Activated CD4-positive, alpha-beta T cell treated with anti-CD3 and anti-CD28 coated beads, Interleukin-2, Interleukin-4, amounts not matched to agents 100 ng/mL and 50 ng/mL, durations not matched to agents 16 hours and 8 hours (primary cell): ENCODE data around the gene NOM1.
"Not testable (repeated sequence)": the region's sequence is repeated elsewhere in the genome, so short reads cannot be mapped to it uniquely, and the experiment has no call there.

Experiments
- DNase-seq: peaks from one replicate; pipeline ENCODE4 v3.0.0-alpha.2; 2020; ENCODE audit warnings: low spot score

NOM1 gene

DNA sequence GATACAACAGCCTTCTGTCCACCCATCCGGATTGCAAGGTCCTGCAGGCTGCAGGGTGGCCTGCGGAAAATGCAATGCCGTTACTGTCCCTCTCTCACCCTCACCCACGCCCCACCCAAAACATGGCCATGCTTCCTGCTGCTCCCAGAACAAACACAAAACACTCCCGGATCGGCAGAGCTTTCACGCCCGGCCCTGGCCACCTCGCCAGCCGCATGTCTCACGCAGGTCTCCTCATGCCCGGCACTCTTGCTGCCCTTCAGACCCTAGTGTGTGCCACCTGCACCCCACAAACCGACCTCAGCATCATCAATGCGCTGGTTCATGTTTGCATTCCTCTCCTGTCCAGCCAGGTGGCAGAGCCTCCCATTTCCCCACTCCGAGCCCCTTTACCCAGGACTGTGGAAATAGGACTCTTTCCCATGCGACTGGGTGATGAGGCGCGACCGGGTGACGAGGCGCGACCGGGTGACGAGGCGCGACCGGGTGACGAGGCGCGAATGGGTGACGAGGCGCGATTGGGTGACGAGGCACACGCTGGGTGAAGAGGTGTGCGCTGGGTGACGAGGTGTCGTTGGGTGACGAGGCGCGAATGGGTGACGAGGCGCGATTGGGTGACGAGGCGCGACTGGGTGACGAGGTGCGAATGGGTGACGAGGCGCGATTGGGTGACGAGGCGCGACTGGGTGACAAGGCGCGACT, 8.9 kb upstream of the NOM1 start:
- DNase-seq, result no peak

DNA sequence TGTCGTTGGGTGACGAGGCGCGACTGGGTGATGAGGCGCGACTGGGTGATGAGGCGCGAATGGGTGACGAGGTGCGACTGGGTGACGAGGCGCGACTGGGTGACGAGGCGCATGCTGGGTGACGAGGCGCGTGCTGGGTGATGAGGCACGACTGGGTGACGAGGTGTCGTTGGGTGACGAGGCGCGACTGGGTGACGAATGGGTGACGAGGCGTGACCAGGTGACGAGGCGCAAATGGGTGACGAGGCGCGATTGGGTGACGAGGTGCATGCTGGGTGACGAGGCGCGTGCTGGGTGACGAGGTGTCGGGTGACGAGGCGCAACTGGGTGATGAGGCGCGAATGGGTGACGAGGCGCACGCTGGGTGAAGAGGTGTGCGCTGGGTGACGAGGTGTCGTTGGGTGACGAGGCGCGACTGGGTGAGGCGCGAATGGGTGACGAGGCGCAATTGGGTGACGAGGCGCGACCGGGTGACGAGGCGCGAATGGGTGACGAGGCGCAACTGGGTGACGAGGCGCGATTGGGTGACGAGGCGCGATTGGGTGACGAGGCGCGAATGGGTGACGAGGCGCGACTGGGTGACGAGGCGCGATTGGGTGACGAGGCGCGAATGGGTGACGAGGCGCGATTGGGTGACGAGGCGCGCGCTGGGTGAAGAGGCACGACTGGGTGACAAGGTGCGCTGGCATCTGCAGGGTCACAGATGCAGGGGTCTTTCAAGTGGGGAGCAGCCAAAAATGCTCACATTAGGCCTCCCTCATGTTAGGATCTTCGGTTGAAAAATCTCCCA, 7.9 kb upstream of the NOM1 start:
- no peak for DNase-seq

DNA sequence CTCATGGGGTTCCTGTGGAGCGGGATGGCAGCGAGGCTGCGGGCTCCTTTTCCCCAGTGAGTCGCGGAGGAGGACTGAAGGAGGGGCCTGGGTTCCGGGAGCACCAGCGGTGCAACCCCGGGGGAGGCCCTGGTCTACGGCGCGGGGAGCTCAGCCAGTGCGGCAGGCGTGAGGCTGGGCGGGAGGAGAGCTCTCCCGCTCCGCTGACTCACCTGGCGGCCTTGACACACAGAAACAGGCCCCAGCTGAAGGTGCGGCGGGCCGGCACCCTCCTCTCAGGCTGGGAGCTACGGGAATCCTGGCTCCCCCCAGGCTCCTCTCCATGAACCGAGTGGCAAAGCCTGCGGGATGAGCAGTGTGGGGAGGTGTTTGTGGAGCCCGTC, 6.8 kb upstream of the NOM1 start:
- no peak for DNase-seq

DNA sequence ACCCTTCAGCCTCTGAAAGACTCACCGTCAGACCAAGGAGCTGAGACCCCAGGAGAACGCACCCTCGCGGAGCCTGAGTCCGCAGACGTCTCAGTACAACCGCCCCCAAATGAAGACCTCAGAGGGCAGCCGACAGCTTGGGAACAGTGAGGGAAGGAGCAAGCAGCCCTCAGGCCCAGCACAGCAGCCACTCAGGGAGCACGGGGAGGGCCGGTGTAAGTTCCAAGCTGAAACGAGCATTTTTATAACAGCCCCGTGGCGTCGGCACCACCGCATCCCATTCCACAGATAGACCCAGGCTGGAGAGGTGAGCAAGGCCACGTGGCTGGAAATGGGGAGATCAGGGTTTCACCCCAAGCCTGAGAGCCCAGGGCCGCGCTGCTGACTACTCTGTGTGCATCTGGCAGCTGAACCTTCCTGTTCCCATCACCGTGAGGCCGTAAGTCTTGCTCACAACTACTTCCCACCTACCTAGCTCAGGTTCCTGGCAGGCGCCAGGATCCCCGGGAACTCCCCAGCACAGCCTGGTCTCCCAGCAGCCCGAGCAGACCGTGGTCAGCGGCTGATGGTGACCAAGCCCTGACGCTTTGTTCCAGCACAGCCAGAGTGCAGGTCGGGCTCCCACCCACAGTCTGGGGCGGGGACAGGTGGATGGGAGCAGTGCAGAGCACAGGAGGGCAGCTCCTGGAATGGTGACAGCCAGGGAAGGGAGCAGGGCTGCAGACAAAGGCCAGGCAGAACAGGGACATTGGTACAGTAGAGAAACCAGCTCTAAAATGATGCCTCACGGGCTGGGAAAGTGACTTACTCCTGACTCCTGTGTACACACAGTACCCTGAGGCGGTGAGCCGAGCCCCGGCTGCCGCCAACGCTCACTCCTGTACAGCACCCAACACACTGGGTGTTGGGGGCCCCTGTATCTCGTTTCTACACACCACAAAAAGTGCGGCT, 6.1 kb upstream of the NOM1 start:
- no peak for DNase-seq

DNA sequence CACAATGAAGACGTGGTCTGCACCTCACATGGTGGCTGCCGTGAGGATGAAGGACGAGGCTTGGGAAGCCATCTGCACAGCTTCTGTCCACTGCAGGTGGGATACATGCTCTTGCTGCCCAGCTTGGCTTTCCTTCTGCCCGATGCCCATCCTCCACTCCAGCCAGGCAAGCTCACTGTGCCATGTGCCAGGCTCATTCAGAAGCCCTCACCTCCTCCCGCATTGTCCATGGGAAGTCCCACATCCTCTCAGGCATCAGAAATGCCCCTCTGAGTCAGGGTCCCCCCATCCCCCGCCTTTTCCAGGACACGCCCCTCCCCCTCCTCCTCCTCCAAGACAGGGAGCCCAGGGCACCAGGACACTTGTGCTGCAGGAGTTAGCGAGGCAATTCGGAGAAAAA, 4.6 kb upstream of the NOM1 start:
- DNase-seq, result no peak

DNA sequence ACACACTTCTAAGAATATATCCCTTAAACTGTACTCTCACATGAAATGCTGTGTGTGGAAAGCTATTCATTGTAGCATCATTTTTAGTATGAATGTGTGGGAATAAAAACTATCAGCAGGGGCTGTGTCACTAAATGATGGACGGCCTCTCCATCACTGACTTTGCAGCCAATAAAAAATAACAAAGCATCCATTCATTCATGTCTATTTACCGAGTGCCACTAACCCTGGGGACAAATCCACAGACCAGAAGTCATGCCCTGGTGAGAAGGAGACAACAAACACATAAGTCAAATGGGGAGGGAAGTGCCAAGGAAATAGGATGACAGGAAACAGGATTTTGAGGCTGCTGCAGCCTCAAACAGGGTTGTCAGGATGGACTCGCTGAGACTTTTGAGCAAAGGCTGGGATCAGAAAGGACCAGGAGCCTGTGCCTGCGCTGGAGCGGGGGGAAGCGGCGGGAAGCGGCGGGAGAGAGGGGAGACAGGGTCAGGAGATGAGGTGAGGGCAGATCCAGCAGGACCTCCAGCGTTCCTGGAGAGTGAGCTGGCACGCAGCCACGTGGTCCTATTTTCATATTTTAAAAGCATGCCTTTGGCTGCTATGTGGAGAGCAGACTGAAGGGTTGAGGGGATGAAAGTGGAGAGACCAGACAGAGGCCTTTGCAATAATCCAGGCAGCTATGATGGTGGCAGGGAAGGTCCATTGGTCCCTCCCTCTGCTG, 2.2 kb upstream of the NOM1 start:
- DNase-seq, result no peak

DNA sequence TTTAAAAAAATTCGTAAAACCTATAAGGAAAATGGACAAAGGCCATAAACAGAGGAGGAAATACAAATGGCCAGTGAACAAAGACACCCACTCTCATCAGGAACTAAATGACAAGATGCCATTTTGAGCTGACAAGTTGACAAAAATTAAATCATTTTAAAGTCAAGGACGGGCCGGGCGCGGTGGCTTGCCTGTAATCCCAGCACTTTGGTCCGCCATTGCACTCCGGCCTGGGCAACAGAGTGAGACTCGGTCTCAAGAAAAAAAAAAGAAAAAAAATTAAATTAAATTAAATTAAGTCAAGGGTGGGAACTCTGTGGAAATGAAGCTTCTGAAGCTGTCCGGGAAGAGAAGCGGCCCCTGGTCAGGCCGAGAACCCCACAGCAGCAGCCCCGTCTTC, 1.2 kb upstream of the NOM1 start:
- no peak for DNase-seq

DNA sequence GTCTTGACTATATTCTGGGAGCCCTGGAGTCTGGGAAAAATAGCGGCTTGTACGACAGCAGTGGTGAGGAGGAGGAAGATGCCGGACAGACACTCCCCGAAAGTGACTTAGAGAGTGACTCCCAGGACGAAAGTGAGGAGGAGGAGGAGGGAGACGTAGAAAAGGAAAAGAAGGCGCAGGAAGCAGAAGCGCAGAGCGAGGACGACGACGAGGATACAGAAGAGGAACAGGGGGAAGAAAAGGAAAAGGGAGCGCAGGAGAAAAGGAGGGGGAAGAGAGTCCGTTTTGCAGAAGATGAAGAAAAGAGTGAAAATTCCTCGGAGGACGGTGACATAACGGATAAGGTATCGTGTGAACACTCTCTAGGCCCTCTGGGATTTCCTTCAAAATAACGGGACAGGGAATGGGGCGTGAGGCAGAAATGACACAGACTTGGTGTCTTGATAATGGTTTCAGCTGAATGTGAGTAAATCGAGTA, 908 bp downstream of the NOM1 start:
- DNase-seq, result no peak

DNA sequence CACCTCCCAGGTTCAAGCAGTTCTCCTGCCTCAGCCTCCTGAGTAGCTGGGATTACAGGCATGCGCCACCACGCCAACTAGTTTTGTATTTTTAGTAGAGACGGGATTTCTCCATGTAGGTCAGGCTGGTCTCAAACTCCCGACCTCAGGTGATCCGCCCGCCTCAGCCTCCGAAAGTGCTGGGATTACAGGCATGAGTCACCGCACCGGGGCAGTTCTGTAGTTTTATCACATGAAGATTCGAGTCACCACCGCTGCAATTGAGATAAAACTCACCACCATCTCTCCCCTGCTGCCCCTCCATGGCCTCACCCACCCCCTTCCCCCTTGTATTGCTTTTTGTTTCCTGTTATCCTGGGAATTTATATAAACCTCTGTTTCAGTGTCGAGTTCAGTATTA, 3.7 kb downstream of the NOM1 start:
- not testable (repeated sequence) for DNase-seq

DNA sequence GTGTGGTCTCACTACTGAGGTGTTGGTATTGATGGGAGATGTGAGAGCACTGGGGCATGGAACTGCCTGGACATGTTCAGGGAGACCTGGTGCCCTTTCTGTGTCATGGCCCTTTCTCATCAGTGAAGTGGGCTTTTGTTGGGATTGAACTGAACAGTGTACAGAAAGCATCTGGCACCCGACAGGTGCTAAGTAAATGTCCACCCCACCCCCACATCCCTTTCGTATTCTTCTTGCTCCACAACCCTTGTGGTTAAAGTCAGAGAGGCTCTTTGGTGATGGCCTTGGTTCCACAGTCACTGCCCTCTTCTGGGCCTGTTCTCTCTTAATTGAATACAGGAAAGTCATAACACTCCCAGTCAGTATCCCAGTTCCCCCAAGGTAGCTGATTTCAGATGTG, 5.4 kb downstream of the NOM1 start:
- DNase-seq, result no peak

DNA sequence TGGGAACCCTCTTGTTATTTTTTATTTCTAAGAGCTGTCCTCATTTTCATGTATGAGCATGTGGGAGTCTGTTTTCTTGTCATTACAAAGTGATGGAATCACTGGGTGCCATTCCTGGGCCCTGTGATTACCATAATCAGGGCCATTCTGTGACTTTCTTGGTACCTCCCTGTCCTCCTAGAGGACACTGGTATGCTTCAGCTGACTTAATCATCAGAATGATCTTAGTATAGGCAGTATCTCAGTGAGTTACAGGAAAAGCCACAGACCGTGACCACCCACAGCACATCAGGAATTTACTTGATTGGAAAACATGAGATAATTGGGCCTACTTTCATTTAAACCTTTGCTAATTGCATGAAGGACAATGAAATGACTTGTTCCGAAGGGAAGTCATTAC, 7.2 kb downstream of the NOM1 start:
- DNase-seq, result no peak

DNA sequence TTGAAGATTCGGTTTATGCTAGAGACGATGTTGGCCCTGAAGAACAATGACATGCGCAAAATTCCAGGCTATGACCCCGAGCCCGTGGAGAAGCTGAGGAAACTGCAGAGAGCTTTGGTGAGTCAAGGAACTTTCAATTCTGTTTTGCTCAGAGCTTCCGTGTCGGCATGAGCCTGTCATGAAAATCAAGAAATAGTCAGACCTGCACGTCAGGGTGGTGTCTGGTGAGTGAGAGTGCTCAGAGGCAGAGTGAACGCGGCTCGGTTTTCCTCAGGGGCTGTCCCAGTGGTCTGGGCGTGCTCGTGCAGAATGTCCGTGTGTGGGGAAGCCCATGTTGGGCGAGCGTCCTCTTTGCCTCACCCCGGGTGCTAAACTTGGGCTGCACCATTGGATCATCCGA, 12.6 kb downstream of the NOM1 start:
- DNase-seq, result no peak

DNA sequence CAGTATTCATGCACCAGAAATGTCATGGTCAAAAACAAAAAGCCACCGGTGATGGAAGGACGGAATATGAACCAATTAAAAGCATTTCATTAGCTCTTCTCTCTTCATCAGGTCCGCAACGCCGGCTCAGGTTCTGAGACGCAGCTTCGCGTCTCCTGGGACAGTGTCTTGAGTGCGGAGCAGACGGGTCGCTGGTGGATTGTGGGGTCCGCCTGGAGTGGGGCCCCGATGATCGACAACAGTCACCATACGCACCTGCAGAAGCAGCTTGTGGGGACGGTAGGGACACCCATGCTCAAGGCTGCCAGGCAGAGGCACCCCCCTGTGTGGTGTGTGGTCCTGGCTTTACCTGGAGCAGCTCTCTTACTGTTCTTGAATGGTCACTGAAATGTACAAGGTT, 13.4 kb downstream of the NOM1 start:
- DNase-seq, result no peak

DNA sequence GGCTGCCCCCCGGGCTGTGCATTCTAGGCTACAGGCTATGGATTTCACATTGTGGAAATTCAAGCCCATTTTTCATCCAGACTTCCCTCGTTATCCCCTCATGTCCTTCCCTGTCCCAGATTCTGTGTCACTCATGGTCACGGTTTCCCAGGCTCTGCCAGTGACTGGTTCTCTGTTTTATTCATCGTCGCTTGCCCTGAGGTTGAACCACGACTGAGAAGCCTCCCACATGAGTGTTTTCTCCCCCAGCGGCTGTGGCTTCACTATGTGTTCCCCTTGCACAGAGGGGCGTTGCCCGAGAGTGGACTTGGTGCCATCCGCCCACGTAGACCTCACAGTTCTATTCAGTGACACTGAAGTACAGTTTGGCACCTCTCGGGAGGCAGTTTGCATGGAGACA, 14.0 kb downstream of the NOM1 start:
- DNase-seq, result no peak

DNA sequence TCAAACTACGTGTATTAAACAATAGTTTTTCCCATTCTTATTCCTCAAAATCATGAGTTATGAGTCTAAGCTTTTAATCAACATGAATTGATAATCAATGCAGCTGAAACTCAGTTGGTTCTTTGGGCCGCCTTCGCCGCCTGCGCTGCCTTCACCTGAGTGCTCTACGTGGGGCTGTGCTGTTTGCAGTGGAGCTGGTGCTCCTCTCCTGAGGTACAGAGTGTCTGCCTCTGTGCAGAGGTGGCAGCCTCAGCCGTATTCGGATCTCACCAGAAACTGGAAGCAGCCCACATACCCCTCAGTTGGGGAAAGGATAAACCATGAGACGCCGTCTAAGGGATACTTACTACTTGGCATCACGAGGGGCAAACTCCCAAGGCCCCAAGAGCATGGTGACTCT, 15.5 kb downstream of the NOM1 start:
- DNase-seq, result no peak

DNA sequence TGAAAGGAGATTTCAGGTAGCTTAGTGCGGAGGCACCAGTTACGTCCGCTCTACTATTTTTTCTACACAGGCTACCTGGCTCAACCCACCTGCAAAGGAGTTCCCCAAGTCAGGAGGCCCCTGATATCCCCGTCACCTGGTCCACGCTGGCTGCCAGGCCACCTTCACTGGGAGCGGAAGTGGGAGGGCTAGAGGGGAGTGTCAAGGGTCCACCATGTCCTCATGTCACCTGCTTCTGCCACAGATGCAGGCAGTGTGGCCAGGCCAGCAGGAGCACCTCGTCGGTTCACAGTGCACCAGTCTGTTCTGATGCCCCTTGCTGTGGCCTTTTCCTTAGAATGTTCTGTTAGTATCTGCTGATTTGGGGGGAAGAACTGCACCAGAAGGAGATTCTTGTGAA, 16.9 kb downstream of the NOM1 start:
- no peak for DNase-seq

DNA sequence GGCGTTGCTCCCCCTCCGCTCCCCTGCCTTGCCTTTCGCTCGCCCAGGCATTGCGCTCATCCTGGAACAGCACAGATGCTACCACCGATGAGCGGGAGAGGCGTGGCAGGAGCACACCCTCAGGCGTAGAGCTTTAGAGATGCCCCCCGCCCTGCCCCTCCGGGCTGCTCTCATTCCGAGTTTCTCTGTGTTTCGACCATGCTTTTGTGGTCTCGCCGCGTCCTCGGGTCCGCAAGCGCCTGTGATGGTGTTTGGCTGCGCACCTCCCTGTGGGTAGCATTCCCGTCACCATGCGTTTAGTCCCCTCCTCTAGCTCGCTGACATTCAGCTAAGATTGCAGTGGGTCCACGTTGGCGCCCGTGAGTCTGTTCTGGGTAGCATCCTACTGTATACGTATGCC, 18.7 kb downstream of the NOM1 start:
- no peak for DNase-seq

DNA sequence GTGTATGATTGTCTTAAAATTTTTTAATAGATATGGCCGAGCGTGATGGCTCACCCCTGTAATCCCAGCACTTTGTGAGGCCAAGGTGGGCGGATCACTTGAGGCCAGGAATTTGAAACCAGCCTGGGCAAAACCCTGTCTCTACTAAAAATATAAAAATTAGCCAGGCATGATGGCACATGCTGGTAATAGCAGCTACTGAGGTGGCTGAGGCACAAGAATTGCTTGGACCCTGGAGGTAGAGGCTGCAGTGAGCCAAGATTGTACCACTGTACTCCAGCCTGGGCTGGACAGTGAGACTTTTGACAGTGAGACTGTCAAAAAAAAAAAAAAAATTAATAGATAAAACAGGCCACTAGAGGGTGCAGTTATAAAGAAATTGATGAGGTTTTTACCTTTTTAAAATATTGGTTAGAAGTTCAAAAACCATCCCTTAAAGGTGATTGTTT, 20.5 kb downstream of the NOM1 start:
- no peak for DNase-seq

DNA sequence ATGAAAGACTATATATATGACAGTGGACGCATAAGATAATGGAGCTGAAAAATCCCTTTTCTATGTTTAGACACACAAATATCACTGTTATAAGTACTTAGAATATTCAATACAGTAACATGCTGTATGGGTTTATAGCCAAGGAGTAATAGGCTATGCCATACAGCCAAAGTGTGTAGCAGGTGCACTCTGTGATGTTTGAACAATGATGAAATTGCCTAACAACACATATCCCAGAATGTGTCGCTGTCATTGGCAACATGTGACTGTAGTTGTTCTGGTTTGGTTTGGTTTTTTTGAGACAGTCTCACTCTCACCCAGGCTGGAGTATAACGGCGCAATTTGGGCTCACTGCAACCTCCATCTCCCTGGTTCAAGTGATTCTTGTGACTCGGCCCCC, 26.1 kb downstream of the NOM1 start:
- DNase-seq, result no peak

DNA sequence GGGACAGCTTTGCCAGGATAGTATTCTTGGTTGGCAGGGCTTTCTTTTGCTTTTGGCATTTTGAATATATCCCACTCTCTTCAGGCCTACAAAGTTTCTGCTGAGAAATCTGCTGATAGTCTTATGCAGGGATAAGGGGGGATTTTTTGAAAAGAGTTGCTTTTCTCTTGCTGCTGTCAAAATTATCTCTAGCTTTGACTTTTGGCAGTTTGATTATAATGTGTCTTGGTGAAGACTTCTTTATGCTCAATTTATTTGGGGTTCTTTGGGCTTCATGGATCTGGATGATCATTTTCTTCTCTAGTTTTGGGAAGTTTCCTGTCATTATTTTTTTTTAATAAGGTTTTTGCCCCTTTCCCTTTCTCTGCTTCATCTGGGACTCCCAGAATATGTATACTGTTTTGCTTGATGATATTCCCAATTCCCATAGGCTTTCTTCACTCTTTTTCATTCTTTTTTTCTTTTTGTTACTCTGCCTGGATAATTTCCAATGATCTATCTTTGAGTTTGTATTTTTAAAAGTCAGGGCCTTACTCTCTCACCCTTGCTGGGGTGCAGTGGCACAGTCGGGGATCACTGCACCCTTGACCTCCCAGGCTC, 29.6 kb downstream of the NOM1 start:
- DNase-seq, result no peak

DNA sequence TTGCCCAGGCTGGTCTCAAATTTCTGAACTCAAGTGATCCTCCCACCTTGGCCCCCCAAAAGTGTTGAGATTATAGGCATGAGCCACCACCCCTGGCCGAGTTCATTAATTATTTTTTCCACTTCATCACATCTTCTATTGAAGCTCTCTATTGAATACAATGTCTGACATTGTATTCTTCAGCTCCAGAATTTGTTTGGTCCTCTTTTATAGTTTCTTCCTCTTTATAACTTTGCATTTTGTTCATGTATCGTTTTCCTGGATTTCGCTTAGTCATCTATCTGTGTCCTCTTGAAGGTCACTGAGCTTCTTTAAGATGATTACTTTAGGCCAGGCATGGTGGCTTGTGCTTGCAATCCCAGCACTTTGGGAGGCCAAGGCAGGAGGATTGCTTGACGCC, 30.2 kb downstream of the NOM1 start:
- DNase-seq, result no peak
